ENCODE data around the gene VAMP1. TPM values are rescaled to one million over a fixed set of nuclear protein-coding genes. Genes with fewer than 3 reads are reported as not detected.

The VAMP1 gene
- total RNA-seq, 4 donors from 2014 or later, result 4.2 to 9.6 (median 6.2) TPM

DNA sequence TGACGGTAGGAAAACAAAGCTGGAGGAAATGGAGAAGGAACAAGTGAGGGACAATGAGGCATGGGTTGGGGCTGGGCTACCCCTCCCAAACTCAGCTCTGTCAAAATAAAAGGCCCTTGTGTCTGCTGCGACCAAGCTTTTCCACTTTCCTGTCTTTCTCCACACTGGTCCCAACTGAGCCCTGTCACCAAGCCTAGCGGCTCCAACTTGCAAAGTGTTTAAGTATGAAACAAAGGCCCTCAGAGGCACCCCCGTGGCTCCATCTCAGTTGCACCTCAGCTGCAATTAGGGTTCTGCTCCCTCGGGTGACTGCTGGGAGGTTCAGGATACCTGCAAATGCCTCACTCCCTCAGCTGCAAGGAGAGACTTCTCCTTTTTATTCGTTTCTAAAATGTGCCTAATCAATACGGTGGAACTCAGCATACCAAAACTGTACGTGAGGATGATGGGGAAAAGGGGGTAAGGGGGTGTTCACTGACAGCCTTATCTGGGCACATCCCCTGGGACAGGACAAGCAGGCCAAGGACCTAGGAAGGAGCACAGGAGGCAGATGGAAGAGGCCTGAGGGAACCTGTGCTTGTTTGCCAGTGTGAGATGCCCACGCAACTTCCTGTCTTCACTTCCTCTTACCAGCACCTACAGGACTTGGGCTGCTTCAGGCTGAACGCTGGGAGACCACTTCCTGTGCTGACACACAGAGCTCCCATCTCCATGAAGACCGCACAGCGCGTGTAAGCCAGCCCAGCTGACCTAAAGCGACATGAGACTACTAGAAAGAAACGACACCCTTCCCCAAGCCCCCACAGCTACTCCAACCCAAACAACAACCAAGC is 8.9 kb downstream of the VAMP1 start:
- TF ChIP-seq, protein P1, sequence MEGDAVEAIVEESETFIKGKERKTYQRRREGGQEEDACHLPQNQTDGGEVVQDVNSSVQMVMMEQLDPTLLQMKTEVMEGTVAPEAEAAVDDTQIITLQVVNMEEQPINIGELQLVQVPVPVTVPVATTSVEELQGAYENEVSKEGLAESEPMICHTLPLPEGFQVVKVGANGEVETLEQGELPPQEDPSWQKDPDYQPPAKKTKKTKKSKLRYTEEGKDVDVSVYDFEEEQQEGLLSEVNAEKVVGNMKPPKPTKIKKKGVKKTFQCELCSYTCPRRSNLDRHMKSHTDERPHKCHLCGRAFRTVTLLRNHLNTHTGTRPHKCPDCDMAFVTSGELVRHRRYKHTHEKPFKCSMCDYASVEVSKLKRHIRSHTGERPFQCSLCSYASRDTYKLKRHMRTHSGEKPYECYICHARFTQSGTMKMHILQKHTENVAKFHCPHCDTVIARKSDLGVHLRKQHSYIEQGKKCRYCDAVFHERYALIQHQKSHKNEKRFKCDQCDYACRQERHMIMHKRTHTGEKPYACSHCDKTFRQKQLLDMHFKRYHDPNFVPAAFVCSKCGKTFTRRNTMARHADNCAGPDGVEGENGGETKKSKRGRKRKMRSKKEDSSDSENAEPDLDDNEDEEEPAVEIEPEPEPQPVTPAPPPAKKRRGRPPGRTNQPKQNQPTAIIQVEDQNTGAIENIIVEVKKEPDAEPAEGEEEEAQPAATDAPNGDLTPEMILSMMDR (IDR thresholded peaks at IDR 0.05), result no peak
- ATAC-seq (ENCODE audit: low FRiP score) (no peak), DNase-seq (ENCODE audit: low spot score) (no peak)

DNA sequence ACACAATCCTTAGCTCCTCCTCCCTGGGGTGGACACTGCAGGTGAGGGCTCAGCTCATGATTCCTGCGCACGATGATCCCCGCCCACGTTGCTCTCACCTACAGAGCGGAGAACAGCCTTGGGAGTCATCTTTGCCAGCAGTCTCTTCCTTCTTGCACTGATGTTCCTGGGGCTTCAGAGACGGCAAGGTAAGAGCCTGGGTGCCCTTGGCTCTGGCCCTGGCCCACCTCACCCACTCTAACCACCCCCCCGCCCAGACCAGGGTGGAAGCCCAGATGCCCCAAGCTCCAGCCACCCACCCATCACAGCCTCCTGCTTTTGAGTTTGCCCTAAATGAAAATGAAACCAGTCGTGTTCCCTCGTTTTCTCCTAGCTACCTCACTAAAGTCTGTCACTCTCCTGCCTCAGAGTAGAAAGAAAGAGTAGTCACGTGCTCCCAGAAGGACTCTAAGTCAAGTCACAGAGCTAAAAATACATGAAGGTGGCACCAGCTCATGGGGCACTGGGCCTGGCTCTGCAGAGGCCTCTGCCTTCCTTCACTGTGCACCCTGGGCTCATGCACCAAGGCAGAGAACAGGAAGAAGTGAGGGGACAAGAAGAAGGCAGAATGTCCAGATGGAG is 9.6 kb downstream of the VAMP1 start:
- DNase-seq (ENCODE audit: low spot score) (no peak), ATAC-seq (ENCODE audit: low FRiP score) (no peak)
- TF ChIP-seq, protein P1 (IDR thresholded peaks at IDR 0.05), result no peak

DNA sequence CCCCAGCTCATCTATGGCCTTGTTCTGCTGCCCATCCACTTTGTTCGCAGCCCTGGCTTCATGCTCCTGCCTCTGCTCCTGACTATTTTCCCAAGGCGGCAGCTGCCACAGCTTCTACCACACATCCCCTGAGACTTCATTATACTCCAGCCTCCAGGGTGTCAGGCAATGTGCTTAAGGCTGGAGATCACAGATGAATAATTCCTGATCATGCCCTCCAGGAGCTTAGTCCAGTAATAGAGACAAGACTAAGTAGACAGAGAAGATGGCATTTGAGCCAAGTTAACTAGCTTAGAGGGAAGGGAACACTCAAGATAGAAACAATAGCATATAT is 11.5 kb downstream of the VAMP1 start:
- DNase-seq (ENCODE audit: low spot score) (no peak), ATAC-seq (ENCODE audit: low FRiP score) (no peak)
- TF ChIP-seq, protein P1 (IDR thresholded peaks at IDR 0.05), result no peak

DNA sequence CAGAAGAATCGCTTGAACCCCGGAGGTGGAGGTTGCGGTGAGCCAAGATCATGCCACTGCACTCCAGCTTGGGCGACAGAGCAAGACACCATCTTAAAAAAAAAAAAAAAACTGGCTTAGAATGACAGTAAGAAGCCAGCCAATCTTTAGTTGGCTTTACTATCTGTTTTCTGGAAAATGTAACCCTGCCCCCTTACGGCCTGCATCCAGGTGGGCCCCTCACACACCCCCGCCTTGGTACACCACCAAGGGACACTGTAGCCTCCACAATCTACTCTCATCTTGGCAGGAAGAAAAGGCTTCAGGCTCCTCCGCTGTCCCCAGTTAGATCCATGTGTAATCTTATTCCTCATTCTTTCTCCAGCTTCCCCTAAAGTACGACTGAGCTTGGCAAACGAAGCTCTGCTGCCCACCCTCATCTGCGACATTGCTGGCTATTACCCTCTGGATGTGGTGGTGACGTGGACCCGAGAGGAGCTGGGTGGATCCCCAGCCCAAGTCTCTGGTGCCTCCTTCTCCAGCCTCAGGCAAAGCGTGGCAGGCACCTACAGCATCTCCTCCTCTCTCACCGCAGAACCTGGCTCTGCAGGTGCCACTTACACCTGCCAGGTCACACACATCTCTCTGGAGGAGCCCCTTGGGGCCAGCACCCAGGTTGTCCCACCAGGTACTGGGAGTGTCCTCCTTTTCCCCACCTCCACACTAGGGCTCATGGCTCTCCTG is 12.0 kb downstream of the VAMP1 start:
- ATAC-seq (ENCODE audit: low FRiP score), result no peak

DNA sequence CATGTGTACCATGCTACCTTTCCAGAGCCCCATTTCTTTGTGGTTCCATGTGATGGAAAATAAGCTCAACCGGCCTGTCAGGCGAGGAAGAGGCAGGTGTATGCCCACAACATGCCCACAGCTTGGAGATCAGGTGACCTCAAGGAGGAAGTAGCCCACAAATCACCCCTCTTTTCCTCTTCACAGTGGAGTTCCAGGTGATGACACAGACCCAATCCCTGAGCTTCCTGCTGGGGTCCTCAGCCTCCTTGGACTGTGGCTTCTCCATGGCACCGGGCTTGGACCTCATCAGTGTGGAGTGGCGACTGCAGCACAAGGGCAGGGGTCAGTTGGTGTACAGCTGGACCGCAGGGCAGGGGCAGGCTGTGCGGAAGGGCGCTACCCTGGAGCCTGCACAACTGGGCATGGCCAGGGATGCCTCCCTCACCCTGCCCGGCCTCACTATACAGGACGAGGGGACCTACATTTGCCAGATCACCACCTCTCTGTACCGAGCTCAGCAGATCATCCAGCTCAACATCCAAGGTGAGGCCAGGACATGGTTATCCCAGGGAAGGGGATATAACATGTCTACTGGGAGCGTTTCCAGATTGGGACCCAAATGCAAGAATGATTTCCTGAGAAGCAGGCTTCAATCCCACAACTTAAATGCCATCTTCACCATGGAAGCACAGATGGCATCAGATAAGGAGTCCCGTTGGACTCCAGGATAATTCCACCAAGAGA is 13.1 kb downstream of the VAMP1 start:
- TF ChIP-seq, protein P1 (IDR thresholded peaks at IDR 0.05), result no peak
- DNase-seq (ENCODE audit: low spot score) (no peak), ATAC-seq (ENCODE audit: low FRiP score) (no peak)

More for the DNA sequence above, 12.0 kb downstream of the VAMP1 start:
- no peak for DNase-seq (ENCODE audit: low spot score)
- TF ChIP-seq, protein P1 (IDR thresholded peaks at IDR 0.05), result no peak

DNA sequence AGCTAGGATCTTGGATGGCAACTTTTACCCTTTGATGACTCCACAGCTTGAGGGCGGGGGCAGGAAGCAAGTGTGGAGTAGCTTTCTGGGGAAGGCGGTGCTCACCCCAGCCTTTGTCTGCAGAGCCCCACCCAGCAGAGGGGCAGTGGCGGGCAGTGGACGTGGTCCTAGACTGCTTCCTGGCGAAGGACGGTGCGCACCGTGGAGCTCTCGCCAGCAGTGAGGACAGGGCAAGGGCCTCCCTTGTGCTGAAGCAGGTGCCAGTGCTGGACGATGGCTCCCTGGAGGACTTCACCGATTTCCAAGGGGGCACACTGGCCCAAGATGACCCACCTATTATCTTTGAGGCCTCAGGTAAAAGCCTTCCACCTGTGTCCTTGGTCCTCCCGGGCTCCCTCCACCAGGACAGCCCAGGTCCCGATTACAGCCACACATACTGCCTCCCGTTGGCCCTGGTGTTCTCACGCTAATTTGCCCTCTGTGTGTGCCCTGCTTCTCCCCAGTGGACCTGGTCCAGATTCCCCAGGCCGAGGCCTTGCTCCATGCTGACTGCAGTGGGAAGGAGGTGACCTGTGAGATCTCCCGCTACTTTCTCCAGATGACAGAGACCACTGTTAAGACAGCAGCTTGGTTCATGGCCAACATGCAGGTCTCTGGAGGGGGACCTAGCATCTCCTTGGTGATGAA is 17.4 kb downstream of the VAMP1 start:
- TF ChIP-seq, protein P1 (IDR thresholded peaks at IDR 0.05), result no peak
- DNase-seq (ENCODE audit: low spot score) (no peak), ATAC-seq (ENCODE audit: low FRiP score) (no peak)
